IPS-18c (cell line): ENCODE data around the gene FAM83F.
A peak's percentile ranks its signal among the peaks of the same experiment; 100 is the strongest.
"Not testable (repeated sequence)": the region's sequence is repeated elsewhere in the genome, so short reads cannot be mapped to it uniquely, and the experiment has no call there.

Experiments
- H3K4me3 ChIP-seq: 2 replicates; pipeline ENCODE4 v1.7.0; 2013; ENCODE audit warnings: low read depth, mild to moderate bottlenecking, low read length, moderate library complexity; ENCODE audit not compliant: insufficient read depth
- H3K9me3 ChIP-seq: one replicate; pipeline ENCODE4 v1.6.1; 2013; ENCODE audit warnings: mild to moderate bottlenecking, low read length, moderate library complexity; ENCODE audit not compliant: control insufficient read depth, insufficient read depth

Gene FAM83F

DNA sequence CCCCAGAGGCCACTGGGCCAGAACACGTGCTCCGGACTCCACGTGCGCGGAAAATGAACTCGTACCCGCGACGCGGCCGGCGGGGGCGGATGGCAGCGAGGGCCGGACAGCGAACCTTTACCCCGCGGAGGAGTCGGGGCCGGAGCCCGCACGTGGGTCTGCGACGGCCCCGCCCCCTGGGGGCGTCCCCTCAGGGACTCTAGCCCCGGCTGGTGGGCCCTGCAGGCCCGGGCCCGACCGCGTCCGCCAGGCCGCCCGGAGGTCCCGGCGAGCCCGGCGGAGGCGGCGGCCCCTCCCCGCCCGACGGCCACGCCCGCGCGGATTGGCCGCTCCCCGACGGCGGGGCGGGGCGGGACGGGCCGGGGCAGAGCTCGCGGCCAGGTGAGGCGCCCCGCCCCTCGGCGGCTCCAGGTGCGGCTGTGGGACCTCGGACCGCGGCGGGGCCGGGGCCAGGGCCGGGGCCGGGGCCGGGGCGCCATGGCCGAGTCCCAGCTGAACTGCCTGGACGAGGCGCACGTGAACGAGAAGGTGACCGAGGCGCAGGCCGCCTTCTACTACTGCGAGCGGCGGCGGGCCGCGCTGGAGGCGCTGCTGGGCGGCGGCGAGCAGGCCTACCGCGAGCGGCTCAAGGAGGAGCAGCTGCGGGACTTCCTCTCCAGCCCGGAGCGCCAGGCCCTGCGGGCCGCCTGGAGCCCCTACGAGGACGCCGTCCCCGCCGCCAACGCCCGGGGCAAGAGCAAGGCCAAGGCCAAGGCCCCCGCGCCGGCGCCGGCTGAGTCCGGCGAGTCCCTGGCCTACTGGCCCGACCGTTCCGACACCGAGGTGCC lies at the start of gene FAM83F:
Gene FAM83F, plus strand, starts transcription at position 389 of the 827 bp plus-strand sequence. Its CDS starts 89 bp downstream, at position 478.
- Histone ChIP-seq H3K4me3 (peak within 1 kb of the TSS; percentile 60), H3K9me3 (no peaks in the 10 kb centered on the region)

DNA sequence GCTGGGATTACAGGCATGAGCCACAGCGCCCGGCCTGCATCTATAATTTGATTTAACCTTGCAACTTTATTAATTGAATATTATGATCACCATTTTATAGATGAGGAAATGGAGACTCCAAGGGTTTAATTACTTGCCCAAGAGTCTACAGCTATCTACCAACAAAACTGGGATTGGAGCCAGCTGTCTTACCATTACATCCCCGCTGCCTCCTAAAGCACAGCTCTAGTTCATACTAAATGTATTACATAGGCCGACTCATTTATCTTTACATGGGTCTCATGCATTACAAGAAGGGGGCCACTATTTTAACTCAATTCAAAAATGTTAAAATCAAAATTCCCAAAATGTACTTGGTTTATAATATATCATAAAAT lies 48.6 kb upstream of the FAM83F start:
- no peak overlapping the region for H3K4me3 ChIP-seq
- no peaks in the 10 kb centered on the region for H3K9me3 ChIP-seq

DNA sequence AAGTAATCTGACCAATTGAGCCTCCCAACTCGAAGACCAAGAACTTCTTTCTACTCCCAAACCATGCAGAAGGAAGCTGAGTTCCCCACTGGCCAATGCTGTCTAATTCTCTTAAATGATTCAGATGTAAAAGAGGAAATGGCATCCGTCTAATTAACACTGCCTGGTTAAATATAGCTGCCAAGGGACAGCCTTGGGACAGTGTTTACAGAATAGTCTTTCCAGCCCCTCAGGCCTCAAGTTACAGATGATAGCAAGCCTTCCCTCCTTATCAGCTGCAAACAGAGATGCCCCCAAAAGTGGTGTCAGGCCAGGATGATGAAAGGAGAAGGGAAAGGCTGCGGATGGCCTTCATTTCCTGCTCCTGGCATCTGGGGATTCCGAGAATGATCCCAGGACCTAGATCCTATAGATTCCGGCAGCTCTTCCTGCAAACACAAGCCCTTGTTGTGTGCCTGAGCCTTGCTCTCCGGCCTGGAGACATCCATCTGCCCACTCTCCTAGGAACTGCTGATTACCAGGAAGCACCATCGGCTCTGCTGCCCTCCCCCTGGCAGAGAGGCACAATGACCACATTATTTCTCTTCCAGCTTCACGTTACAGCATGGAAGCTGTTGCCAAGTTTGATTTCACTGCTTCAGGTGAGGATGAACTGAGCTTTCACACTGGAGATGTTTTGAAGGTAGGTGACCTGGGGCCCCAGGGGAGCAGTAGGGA lies 48.1 kb upstream of the FAM83F start:
- H3K9me3 ChIP-seq, result no peaks in the 10 kb centered on the region
- H3K4me3 ChIP-seq, result no peak overlapping the region

DNA sequence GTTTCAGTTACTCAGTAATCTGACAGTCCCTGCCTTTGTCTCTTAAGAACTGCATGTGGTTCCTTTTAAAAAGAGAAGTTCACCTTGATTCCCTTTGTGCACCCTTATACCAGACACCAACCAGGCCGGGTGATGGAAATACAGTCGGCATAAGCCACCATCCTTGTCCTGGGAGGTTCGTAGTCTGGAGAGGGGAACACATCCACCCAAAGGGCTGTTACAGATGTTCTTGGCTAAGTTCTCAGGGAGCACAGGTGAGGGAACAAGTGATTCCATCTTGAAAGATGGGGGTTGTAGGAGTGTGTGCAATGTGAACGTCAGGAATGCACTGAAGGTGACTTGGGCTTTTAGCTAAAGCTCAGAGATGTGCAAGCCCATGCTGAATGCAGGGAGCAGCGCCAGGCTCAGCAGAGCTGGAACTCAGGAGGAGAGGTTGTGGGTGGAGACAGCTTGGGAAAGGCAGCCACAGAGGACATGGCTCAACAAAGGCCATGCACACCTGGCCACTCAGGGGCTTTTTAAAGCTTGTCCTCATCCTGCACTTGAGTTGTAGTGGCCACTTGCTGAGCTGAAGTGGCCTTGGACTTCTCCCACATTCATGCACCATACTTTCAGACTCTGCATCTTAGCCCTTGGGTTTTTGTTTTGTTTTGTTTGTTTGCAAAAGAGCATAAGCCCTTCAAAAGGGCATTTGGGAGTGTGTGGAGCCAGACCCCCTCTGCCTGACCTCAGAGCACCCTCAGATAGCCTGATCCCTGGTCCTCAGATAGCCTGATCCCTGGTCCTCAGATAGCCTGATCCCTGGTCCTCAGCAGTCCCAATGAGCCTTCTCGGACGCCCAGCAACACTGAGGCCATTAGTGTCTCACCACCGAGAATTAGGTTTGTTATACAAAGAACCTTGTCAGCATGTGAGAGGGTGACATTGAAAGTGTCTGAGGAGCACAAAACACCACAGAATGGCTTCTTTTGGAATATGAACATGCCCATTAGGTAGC lies 47.2 kb upstream of the FAM83F start:
- no peak overlapping the region for H3K4me3 ChIP-seq

DNA sequence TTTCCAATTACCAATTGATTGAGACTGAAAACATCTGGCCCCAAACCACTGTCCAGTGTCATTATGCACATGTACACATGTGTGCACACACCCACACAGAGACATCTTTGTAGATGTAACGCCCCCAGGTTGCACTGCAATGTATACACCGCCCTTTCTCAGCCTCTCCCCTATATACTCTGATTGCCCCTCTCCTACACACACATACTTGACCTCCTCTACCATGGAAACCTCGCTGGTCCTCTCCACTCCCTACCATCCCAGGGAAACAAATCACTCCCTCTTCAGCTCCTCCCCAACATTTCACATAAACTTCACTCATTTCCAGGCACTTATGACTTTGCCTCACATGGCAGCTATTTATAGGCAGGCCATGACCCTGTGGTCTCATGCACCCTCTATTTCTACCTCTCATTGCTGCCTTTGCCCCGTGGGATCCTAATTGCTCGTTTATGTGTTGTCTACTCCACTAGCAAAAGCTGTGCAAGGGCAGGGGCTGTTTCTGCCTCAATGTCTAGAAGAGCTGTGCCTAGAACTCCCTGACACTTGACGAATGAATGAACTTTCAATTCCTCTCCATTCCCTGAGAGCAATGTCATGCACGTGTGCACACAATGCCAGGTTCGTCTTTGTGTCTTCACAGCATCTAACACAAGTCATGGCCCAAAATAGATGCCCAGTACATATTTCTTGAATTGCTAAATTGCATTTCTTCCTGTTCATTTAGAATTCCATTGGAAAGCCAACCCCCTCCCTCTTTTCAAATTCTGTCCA lies 44.6 kb upstream of the FAM83F start:
- H3K4me3 ChIP-seq, result no peak overlapping the region
- peaks cover under 1% of the 10 kb centered on the region for H3K9me3 ChIP-seq

More for the DNA sequence above, 47.2 kb upstream of the FAM83F start:
- no peaks in the 10 kb centered on the region for H3K9me3 ChIP-seq

DNA sequence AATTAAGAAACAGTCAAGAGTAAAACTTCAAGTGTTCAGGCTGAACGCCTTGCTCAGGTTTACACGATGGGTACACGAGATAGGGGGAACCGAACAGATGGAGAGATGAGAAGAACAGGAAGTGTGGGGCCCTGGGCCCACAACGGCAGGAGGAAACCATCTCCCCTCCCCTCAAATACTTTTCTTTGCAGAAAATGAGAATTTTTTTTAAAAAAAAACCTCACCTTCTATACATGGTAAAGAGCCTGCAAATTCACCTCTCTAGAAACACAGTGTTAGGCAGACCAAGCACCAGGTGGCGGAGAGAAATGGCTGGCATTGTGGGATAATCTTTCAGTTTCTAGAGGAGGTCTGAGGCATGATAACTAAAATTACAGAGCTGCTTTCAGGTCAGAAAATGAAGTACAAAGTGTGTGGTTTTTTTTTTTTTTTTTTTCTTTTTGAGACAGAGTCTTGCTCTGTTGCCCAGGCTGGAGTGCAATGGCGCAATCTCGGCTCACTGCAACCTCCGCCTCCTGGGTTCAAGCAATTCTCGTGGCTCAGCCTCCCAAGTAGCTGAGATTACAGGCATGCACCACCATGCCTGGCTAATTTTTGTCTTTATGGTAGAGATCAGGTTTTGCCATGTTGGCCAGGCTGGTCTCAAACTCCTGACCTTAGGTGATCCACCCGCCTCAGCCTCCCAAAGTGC lies 43.0 kb upstream of the FAM83F start:
- not testable (repeated sequence) for H3K4me3 ChIP-seq, H3K9me3 ChIP-seq

DNA sequence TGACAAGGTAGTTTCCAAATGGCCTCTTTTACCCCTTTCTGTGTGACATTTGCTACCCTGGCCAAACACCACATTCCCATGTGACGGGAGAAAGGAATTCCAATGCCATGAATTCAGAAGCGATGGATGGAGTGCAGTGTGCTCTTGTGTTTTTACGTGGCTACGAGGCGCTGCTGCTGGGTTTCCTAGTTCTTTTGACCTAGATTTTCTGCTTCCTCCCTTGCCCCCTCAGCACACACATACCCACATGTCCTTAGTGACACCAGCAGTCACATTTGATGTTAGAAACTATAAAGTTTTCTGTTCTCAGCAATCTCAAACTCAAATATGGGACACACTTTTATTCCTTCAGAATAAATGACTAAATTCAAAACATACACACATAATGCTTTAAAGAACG lies 42.4 kb upstream of the FAM83F start:
- H3K9me3 ChIP-seq, result peaks cover 2% of the 10 kb centered on the region
- no peak overlapping the region for H3K4me3 ChIP-seq

DNA sequence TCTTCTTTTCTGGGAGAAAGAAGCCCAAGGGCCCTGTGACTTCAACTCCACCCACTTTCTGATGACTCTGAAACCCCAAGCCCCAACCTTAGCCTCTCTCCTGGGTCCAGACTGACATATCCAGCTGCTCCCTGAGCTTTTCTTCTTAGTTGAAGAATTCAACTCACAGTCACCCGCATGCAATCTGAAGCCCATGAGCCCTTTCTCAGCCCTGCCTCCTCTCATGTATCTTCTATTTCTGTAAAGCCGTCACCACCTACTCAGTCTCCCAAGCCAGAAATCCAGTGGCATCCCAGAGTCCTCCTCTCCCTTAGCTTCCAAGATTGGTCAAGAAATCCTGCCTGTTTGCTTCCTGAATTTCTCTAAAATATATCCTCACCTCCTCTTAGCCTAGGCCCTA lies 41.7 kb upstream of the FAM83F start:
- H3K4me3 ChIP-seq, result no peak overlapping the region
- peaks cover 2% of the 10 kb centered on the region for H3K9me3 ChIP-seq

DNA sequence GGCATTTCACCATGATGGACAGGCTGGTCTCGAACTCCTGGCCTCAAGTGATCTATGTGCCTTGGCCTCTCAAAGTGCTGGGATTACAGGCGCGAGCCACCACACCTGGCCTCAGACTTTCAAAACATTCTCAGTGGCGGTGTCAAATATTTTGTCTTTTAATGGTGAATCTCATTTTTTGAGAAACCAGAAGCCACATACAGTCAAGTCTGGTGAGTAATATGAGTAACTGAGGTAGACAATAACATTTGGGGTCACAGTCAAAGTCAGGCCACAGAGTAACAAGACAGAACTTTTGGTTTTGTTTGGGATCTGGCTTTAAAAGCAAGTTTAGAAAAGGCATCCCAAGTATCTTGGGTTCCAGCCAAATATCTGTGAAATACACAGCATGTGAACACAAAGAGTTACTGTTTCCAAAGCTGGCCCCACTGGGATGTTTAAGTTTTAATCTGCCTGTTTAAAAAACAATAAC lies 40.1 kb upstream of the FAM83F start:
- Histone ChIP-seq H3K9me3 (peaks cover 2% of the 10 kb centered on the region), H3K4me3 (no peak overlapping the region)

DNA sequence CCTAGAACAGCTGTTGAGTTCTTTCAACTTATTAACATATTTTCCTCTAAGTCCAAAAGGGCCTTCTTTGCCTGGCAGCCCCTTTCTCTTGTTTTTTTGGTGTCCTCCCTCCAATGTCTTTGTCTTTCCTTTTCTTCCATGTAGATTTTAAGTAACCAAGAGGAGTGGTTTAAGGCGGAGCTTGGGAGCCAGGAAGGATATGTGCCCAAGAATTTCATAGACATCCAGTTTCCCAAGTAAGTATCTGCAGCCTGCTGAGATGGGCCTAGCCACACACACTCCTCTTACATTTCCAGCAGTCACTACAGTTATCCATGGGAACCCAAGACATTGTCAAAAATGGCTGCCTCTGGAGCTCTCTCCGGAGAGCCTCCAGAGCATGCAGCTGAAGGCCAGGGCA lies 39.1 kb upstream of the FAM83F start:
- peaks cover 2% of the 10 kb centered on the region for H3K9me3 ChIP-seq
- H3K4me3 ChIP-seq, result no peak overlapping the region

DNA sequence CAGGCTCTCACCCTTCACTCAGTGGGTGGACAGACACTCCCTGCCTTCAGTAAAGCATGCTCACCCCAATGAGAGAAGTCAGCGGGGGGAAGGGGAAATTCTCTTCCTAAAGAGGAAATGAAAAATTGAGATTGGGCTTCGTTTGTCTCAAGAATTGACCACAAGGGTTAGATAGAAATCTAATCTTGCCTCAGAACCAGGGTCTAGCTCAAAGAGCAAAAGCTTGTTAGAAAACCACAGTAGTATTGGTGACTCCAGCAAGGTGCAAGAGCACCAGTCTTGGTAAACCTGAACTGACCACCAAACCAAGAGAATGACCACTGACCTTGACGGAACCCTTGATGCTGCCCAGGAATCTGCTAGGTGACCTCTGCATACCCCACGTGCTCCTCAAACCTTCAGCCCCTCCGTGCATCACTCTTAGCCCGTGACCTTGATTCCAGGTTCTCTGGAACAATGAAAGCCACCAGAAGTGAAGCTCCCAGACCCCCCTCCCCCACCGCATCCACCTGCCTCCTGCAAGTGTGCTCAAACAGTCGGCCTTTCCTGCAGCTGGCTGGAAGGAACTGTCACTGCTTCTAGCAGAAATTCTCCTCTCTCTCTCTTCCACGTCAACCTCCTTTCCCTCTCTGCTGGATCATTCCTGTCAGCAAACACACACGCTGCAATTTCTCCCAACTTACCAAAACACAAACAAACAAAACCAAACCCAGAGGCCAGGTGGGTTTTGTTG lies 37.7 kb upstream of the FAM83F start:
- H3K9me3 ChIP-seq, result peaks cover 2% of the 10 kb centered on the region

DNA sequence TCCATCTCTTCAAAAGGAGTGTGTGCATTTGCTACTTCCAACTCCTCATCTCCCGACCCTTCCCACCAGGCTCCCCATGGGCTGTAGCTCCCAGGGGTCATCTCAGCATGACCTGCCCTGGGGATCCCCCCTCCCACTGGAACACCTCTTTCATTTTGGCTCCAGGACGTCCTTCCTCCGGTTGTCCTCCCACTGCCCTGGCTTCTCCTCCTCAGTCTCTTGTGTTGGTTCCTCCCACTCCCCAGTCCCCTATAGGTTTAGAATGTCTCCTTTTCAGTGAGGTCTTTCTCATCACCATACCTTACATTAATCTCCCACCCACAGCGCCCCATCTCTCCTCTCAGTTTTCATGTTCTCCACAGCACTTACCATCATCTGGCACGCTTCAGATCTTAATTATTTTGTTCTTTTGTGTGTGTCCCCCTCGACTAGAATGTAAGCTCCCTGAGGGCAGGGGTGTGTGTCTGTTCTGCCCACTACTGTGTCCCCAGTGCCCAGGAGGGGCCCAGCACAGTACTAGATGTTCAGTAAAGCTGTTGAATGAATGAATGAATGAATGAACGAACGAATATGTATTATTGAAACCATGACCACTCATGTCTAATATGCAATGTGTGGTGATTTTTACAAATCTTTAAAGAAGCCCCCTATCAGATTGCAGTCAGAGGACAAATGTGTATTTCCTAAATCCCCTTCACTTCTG lies 36.6 kb upstream of the FAM83F start:
- Histone ChIP-seq H3K9me3 (peaks cover 2% of the 10 kb centered on the region), H3K4me3 (no peak overlapping the region)

More for the DNA sequence above, 37.7 kb upstream of the FAM83F start:
- no peak overlapping the region for H3K4me3 ChIP-seq

DNA sequence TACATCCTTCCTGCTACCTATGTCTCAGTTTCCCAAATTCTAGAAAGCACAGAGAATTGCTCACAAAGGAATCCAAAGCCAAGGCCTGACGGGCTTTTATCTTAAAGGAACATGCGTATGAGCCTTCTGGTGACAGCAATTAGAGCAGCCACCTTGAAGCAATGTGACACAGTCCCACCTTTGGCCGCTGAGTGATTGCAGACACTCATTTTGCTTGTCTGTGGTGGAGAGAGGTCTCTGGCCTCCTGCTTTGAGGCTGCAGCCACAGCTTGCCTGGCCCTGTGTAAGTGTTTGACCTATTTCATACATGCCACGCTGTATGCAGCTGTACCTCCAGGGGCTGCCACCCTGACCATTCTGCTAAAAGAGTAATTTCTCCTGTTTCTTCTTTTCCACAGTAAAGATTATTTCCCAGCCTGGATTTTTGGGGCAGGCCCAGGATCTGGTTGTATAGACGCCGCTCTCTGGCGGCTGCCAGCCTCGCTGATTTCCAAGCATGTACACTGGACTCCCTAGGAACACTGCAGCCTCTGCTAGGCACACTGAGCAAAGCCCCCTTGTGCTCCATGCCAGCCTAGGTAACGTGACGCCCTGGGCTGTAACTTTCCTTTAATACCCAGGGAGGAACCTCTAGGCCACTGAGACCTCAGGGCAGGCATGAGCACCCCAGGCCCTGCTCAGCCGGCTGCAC lies 35.7 kb upstream of the FAM83F start:
- Histone ChIP-seq H3K4me3 (no peak overlapping the region), H3K9me3 (peaks cover 2% of the 10 kb centered on the region)

DNA sequence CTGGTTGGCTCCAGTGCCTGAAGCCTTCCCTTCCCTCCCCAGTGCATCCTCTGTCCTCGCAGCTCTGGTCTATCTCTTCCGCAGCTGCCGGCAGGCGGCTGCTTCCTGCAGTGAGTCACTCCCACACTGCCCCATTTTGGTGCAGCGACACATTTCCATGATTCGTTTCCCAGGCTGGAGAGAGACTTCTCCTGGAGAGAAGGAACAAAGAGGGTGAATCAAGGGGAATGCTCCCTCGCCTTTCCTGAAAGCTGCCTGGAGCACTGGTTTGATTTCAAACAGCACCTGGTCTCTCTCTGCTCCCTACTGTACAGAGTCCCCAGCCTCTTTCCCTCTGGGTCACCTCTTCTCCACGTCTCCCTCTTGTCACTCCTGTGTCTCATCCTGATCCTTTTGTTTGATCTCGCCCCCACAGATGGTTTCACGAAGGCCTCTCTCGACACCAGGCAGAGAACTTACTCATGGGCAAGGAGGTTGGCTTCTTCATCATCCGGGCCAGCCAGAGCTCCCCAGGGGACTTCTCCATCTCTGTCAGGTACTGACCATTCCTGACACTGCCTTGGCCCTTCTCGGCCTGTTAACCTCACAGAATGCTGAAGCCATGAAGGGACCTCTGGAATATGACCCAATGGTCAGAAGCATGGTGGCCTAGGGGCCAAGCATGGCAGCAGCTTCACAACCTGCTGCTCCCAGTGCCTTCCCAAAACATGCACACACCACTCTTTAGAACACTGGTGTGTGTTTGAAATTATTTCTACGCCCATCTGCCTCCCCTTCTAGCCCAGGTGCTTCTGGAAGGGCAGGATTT lies 34.9 kb upstream of the FAM83F start, which contains the start of gene TMA7B:
Gene TMA7B, plus strand, starts transcription at position 758 of the 808 bp plus-strand sequence. CDS start 3,978 bp downstream, outside the sequence.
- peaks cover 2% of the 10 kb centered on the region for H3K9me3 ChIP-seq
- H3K4me3 ChIP-seq, result no peak within 1 kb of the TSS
